A549 (cell line): ENCODE data around the gene TMEM40. TPM values are rescaled to one million over a fixed set of nuclear protein-coding genes. Genes with fewer than 3 reads are reported as not detected.

Source experiments
- polyA plus RNA-seq, 4 experiments: library from polyadenylated mRNA; depleted of rRNA in 3 of 4; stranded (reverse); fragments of >200 nt; fragmentation: RNase III in 1 of 4; extraction: RNeasy Plus Mini Kit Qiagen cat#74134 plus additional on column Dnase treatment in 1 of 4; gene quantifications; 2 replicates in 3 of 4; 3 replicates in 1 of 4; pipeline ENCODE4 v1.2.3, GENCODE V29; 2011 to 2017

TMEM40 gene
- polyA plus RNA-seq, 2 of the 4 experiments (the other 2 are of a cell fraction), result 0.13 to 0.18 TPM

Other genes starting within 250 kb of the TMEM40 start
- gene MKRN2OS, start 213.8 kb downstream of the TMEM40 start, polyA plus RNA-seq (2011; rRNA removed), result not detected in 2 replicates
- gene MKRN2OS, start 213.8 kb downstream of the TMEM40 start, polyA plus RNA-seq (2017; fragmentation: RNase III; extraction: RNeasy Plus Mini Kit Qiagen cat#74134 plus additional on column Dnase treatment), result not detected in 3 replicates
- 34.3 and 35.3 TPM in 2 replicates for gene MKRN2, start 202.2 kb downstream of the TMEM40 start, polyA plus RNA-seq (2011; rRNA removed)
- 19.0 to 21.1 TPM (median 21.0 TPM) in 3 replicates for gene MKRN2, start 202.2 kb downstream of the TMEM40 start, polyA plus RNA-seq (2017; fragmentation: RNase III; extraction: RNeasy Plus Mini Kit Qiagen cat#74134 plus additional on column Dnase treatment)
- gene RAF1, start 95.1 kb downstream of the TMEM40 start, polyA plus RNA-seq (2011; rRNA removed), result 94.6 and 109 TPM in 2 replicates
- gene RAF1, start 95.1 kb downstream of the TMEM40 start, polyA plus RNA-seq (2017; fragmentation: RNase III; extraction: RNeasy Plus Mini Kit Qiagen cat#74134 plus additional on column Dnase treatment), result 54.2 to 57.0 TPM (median 56.2 TPM) in 3 replicates
- 0.72 and 0.91 TPM in 2 replicates for gene CAND2, start 37.4 kb upstream of the TMEM40 start, polyA plus RNA-seq (2011; rRNA removed)
- 0.67 to 1.0 TPM (median 0.84 TPM) in 3 replicates for gene CAND2, start 37.4 kb upstream of the TMEM40 start, polyA plus RNA-seq (2017; fragmentation: RNase III; extraction: RNeasy Plus Mini Kit Qiagen cat#74134 plus additional on column Dnase treatment)
- 2,852 and 3,429 TPM in 2 replicates for gene RPL32, start 82.3 kb upstream of the TMEM40 start, polyA plus RNA-seq (2011; rRNA removed)
- 2,144 to 2,316 TPM (median 2,167 TPM) in 3 replicates for gene RPL32, start 82.3 kb upstream of the TMEM40 start, polyA plus RNA-seq (2017; fragmentation: RNase III; extraction: RNeasy Plus Mini Kit Qiagen cat#74134 plus additional on column Dnase treatment)